Amniotic stem cell (primary cell): Measurements from ENCODE around the gene ANXA10.
A peak's percentile ranks its signal among the peaks of the same experiment; 100 is the strongest.
"Not testable (repeated sequence)": the region's sequence is repeated elsewhere in the genome, so short reads cannot be mapped to it uniquely, and the experiment has no call there.

Source experiments
- DNase-seq: peaks from one replicate; lab custom pipeline; 2025; lab: John Stamatoyannopoulos, UW

The ANXA10 gene

DNA sequence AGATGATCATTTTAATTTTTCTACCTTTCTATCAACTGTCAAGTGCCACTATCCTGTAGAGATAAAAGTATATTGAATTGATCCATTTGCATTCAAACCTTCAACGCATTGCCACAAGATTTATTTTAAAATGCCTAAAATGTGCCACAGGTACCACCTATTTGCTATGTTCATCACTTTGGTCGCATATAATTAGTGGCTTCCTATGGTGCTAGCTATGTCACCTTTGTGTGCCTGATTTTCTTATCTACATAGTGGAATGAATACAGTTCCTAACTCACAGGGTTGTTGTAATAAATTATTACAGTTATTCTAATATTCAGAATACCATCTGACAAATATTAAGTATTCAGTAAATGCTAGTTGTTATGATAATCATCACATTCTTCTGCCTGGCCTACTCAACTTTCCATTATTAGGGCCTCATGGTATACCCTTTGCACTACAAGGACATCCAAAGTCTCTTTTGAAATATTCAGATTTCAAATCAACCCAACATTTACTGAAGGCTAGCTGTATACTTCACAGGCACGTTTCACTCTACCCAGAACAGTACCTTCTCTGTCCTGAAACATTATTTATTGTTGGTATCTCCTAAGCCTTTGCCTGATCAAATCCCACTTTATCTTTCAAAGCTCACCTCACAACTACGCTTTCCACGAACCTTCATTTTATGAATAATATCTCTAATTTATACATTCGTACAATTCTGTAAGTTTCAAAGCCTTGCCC lies 62.4 kb downstream of the ANXA10 start:
- no peak for DNase-seq

DNA sequence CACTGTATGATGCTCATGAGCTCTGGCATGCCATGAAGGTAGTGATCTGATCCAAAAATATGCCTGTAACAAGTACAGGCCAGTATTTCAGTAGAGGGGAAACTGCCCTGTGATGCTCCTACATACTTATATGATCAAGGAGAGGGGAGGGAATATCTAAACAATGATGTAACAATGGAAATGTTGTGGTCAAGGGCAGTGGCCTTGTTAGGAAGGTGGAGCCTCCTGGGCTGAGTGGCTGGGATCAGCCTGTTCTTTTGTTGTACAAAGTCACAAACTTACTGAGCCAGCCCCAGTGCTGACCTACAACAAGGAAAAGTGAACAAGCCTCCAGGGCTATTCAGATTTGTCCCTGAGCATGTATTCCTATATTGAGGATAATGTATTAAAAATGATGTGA lies 70.3 kb downstream of the ANXA10 start:
- no peak for DNase-seq

DNA sequence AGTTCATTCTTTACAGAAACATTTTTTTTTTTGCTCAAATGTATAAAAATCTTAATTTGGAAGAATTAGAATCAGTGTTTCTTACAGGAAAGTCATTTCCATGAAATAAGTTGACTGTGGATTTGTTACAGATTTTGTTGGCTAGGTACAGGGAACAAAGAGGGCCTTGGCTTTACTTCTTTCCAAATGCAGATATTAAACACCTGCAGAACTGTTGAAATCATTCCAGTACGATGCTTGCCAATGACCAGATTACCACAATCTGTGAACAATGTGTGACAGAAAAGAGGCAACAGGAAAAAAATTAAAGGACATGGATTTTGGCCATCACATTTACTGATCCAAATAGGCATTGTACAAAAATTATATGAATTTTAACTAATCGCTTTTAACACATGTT lies 70.8 kb downstream of the ANXA10 start:
- DNase-seq: no peak

DNA sequence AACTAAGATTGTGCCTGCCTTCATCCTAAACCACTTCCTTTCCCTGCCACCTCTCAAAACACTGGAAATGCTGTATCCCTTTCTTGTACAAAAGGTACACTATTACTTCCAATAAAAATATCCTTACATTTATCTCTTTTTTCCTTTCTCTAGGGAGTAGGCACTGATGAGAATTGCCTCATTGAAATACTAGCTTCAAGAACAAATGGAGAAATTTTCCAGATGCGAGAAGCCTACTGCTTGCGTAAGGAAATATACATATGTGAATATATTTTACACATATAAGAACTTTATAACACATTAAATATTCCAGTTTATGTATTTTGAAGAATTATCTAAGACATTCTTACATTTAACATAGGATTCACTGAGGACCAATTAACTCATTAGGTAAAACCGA lies 71.7 kb downstream of the ANXA10 start:
- DNase-seq: no peak

DNA sequence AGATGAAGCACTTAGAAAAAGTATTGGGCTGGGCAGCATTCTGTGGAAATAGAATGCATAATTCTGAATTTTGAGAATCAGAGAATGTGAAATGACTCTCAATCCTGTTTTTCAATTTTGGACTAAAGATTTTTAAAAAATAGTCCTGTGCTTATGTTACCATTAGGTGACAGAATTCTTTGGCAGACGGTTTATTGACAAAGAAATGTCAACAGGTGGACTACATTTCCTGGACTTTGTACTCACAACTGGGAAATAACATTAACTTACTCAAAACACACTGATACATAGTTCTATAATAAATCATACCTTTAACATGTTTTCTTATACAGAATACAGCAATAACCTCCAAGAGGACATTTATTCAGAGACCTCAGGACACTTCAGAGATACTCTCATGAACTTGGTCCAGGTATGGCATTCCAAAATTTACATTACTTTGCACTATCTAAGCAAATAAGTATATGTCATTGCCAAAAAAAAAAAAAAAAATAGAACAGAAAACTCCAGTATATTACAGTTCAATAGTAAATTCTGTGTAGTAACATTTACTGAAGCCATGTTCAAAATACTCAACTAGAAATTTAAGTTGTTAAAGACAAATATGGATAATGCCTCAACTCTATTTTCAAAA lies 72.7 kb downstream of the ANXA10 start:
- no peak for DNase-seq

DNA sequence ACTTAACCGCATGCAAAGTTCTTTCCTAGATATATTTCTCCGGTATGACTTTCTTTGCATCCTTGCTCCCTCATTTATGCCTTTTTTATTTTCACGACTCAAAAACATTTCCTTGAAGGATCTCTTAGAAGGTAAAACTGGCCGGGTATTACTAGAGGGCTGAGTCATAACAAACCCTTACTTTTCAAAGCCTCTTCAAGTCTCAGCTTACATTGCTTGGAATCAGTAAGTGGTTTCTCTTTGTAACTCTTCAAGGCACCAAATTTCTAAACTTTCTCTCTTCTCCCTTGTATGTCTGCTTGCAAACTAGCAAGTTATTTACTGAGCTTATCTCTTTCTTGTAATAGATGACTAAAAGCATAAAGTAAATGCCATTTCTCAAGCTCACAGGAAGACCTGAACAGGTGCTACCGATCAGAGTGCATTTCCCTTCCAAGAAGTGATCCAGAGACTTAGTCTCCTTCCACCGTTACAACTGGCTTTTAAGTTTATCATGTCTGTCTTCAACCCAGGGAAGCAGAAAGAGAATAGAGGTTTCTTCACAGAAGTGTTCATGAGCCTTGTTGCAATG lies 75.5 kb downstream of the ANXA10 start:
- DNase-seq: no peak

DNA sequence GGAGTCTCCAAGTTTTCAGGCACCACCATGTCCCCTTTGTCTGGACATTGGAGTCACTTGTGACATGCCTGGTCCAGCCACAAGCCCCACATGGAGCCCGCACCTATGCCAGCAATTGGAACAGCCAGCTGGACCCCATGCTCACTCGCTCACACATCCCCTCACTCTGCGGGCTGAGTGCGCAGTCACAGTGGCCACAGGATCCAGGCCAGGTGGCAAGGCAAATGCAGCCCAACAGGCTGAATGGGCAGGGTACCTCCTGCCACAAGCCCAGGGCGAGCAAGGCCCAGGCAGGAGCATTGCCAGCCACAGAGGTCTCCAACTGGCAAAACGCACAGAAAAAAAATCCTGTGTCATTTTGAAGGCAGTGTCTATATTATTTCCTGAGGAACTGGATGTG lies 82.0 kb downstream of the ANXA10 start:
- DNase-seq: no peak

DNA sequence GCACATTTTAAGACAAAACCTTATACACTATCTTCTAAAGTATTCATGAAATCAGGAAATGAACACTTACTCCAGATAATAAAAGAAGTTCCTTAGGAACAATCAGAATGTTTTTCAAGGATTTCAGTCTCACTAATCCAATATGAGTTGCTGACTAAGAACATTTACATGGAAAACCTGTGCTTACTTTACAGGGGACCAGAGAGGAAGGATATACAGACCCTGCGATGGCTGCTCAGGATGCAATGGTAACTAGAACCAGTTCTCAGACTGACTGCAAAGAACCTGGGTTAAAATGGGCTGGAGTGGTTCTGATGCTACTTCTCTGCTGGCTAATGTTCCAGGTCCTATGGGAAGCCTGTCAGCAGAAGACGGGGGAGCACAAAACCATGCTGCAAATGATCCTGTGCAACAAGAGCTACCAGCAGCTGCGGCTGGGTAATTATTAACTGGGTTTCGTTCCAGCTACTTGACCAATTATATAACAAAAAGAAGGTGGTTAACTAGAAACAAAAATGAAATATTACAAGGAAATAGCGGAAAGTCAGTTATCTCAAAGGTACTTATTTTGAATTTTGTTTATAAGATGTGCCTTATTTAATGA lies 85.3 kb downstream of the ANXA10 start:
- DNase-seq: no peak

DNA sequence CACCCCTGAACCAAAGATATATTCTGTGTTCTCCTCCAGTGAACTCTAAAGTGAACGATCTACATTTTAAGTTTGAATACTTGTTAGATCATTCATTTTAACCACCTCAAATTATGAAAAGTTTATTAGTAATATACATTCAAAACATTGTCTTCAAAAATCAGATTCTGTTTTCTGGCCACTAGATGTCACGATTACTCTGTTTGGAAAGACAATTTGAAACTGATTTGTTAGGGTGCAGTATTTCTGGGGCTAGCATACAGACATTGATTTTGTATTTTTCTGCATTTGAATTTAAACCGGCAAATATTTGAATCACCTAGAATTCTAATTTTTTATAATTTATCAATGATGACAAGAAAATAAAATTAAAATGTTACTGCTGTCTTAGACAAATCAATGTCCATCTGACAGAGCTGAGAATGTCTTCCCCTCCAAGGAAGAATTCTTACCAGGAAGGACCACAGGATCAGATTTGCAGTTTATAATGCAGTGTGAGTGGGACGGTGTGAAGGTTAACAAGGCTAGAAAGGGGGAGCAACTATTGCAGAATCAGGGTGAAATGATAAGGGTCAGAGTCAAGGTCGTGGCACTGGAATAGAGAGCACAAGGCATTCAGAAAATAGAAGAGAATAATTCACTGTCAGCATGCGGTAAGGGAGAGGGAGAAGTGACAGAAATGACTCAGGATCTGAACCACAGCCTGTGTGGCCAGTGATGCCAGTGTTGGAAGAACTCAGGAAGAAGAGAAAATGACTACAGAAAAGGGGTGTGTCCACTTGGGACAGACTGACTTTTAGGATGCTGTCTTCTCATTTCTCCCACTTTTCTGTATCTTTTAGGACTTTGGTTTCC lies 91.6 kb downstream of the ANXA10 start:
- peak; percentile 7 for DNase-seq

DNA sequence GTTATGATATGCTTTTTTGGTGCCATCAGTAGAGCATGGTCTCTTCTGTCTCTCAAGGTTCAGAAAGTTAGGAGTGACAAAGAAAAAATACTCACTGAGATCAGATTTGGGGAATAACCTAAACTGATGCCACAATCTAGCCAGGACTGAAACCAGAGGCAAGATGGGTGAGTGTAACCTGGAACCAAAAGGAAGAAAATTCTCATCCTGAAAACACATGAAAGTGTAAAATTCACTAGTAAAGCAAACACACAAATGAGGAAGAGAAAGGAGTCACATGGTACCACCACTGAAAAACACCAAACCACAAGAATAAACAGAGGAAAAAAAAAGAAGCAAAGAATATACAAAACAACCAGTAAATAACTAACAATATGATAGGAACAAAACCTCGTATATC lies 96.4 kb downstream of the ANXA10 start:
- no peak for DNase-seq

DNA sequence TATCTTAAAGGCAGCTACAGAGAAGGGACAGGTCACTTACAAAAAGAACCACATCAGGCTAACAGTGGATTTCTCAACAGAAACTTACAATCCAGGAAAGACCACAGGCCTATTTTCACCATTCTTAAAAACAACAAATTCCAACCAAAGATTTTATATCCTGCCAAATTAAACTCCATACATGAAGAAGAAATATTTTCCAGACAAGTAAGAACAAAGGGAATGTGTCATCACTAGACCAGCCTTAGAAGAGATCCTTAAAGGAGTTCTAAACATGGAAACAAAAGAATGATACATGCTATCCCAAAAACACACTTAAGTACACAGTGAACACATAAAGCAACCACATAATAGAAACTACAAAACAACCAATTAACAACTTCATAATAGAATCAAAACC lies 105.6 kb downstream of the ANXA10 start:
- no peak for DNase-seq

DNA sequence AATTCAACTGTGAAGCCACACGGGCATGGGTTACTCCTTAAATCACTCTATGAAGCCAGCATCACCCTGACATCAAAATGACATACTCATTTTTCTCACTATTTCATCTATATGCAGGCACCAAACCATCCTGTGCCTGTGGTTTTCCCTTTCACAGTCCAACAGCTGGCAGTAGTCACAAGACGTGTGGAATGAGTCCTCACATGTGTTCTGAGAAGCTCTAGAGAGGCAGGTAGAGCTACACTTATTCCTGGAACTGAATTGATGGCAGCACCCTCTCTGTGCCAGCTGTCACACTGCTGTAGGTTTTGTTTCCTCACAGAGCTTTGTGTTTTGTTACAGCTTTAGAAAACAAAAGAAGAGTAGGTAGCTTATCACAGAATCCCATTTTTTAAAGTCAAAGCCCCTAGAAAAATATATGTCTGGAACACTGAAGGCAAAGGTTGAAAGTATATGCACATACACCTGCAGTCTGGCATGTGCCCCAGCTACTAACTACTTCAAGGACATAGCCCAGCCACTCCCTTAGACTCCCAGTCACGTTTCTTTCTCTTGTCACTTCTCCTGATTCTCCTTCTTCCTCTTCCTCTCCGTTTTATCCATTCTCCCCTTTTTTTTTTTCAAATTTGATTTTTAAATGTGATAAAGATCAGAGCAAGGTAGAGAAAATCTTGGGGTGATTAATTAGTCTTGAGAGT lies 107.1 kb downstream of the ANXA10 start:
- no peak for DNase-seq

DNA sequence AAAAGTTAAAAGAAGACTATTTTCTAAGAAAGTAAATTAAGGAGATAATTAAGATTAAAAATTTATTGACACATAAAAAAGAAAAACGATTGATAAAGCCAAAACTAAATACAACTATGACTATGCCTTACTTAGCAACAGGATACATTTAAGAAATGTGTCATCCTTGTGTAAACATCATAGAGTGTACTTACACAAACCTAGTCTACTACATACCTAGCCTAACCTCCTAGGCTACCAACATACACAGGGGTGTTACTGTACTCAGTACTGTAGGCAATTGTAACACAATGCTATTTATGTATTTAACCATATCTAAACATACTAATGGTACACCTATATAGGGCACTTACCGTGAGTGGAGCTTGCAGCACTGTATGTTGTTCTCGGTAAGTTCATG lies 108.3 kb downstream of the ANXA10 start:
- no peak for DNase-seq

DNA sequence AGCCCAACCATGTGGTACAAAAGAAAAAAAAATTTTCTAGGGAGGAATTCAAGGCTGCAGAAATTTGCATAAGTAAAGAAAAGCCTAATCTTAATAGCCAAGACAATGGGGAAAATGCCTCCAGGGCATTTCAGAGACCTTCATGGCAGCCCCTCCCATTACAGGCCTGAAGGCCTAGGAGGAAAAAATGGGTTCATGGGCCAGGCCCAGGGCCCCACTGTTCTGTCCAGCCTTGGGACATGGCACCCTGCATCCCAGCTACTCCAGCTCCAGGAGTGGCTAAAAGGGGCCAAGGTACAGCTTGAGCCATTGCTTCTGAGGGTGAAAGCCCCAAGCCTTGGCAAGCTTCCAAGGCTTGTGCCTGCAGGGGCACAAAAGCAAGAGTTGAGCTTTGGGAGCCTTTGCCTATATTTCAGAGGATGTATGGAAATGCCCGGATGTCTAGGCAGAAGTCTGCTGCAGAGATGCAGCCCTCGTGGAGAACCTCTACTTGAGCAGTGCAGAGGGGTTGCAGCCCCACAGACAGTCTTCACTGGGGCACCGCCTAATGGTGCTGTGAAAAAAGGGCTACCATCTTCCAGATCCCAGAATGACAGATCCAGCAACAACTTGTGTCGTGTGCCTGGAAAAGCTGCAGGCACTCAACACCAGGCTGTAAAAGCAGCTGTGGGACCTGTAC lies 111.0 kb downstream of the ANXA10 start:
- no peak for DNase-seq

DNA sequence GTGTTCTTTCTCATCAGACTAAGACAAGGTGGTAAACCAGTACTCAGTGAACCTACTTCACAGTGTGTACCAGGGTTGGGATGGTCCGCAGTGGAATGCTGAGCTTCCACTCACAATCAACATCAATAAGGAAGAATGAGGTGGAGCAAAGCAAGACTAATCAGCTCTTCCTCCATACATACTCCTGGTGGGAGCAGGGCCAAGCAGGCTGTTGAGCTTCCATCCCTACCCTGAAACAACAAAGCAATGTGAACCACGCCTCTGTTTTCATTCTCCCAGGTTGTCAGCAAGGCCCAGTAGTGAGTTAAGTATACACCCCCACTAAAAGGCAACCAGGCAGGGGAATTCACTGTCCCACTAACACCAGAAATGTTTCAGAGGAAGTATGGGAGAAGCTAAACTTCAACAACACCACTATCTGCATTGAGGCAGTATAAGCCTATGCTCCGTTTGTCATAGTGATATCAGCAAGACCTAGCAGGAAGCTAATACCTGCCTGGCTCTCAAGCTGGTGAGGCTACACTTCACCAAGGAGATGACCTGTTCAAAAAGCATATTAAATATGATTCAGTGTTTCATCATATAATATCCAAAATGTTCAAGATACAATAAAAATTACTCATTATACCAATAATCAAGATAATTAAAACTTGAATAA lies 116.7 kb downstream of the ANXA10 start:
- no peak for DNase-seq

DNA sequence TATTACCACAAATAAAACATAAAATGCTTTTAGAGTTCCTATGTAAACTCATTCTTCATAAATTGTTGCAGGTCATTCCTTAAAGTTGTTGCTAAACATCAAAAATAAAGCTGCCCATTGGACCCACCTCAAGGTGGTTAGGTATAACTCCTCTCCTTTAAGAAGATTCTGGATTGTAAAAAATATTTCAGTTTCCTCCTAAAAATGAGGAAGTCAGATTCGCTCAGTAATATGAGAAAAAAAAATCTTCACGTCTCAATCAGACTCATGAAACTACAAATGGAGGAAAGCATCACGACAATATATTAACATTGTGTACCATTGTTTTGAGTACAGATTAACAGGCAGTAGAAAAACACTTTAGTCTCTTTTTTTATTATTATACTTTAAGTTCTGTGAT lies 120.3 kb downstream of the ANXA10 start:
- no peak for DNase-seq

DNA sequence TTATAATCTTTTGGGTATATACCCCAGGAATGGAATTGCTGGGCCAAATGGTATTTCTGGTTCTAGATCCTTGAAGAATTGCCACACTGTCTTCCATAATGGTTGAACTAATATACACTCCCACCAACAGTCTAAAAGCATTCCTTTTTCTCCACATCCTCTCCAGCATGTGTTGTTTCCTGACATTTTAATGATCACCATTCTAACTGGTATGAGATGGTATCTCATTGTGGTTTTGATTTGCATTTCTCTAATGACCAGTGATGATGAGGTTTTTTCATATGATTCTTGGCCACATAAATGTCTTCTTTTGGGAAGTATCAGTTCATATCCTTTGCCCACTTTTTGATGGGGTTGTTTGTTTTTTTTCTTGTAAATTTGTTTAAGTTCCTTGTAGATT lies 121.2 kb downstream of the ANXA10 start:
- not testable (repeated sequence) for DNase-seq

DNA sequence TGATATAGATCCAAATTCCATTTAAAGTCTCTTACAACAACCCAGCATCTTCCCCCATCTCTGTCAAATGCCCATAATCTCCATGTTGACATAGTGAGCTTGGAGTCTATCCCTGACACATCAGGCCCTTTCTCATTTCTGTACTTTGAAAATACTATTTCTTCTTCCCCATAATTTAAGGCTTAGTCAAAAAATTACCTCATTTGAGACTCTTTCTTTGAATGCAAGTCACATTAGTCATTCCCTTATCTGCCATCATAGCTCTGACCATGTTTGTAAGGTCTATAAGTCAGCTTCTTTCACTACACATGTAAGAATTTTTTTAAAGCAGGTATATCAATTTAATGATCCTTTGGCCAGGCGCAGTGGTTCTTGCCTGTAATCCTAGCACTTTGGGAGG lies 126.3 kb downstream of the ANXA10 start:
- DNase-seq: peak; percentile 42

DNA sequence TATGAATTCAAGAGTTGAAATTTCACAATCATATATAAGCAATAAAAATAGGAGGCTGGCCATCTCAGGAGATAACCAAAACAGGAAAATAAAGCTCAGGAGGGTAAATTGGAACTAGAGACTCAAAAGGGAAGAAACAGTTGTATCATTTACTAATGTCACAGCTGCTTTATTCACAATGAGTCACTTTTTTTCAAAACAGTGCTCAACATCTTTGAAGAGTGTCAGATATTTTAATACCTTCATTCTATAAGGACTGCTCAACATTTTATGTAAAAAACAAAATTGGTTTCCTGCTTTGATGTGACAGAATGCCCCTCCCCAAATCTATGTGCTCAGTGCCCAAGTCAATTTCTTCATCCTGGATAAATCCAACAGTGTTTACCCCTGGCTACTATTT lies 128.6 kb downstream of the ANXA10 start:
- DNase-seq: no peak

DNA sequence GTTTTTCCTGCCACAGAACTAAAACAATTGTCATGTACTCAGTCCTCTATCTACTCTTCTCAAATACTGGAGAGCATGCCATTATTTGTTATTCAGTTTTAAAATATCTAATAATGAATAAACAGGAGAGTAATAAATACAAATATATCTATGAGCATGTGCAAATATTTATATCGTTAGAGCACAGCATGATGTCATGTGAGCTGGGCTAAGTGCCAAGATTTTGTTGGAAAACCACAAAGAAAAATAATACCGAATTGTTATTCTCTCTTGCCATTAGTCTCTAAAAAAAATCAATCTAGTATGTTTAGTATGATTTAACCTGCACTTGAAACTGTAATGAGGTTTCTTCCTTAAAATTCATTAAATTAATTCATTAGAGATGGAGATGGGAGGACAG lies 129.0 kb downstream of the ANXA10 start:
- DNase-seq: peak; percentile 25
